Measurements from ENCODE around the gene OR8A1.
"Not testable (repeated sequence)": the region's sequence is repeated elsewhere in the genome, so short reads cannot be mapped to it uniquely, and the experiment has no call there.

The OR8A1 gene

GRCh38 chr11:124597626-124598025 is 27.8 kb downstream of the OR8A1 start:
- no peak for DNase-seq

- no peak for DNase-seq
These were observed 31.0 kb downstream of the OR8A1 start for GRCh38 chr11:124600621-124601320.

- no peak for DNase-seq
These were observed 32.4 kb downstream of the OR8A1 start for GRCh38 chr11:124602193-124602592.

GRCh38 chr11:124602723-124603122 is 32.9 kb downstream of the OR8A1 start:
- DNase-seq = not testable (repeated sequence)

- DNase-seq = no peak
These were observed 35.9 kb downstream of the OR8A1 start for GRCh38 chr11:124605719-124606118.

- DNase-seq = no peak
These were observed 38.4 kb downstream of the OR8A1 start for GRCh38 chr11:124608147-124608546.

- DNase-seq = no peak
These were observed 40.5 kb downstream of the OR8A1 start for GRCh38 chr11:124610295-124610694.

- no peak for DNase-seq
These were observed 41.3 kb downstream of the OR8A1 start, which contains the start of gene PANX3 for GRCh38 chr11:124611064-124611463. Gene PANX3 (plus strand): TSS chr11:124611428. CDS start chr11:124611557, 129 bp downstream.

GRCh38 chr11:124612045-124612444 is 42.2 kb downstream of the OR8A1 start:
- peak; percentile 34 for DNase-seq

GRCh38 chr11:124612567-124613246 is 42.9 kb downstream of the OR8A1 start:
- no peak for DNase-seq

- DNase-seq = no peak
These were observed 49.1 kb downstream of the OR8A1 start for GRCh38 chr11:124618863-124619262.
